ENCODE data around the gene MT1F. TPM values are rescaled to one million over a fixed set of nuclear protein-coding genes. Genes with fewer than 3 reads are reported as not detected.
"Not testable (repeated sequence)": the region's sequence is repeated elsewhere in the genome, so short reads cannot be mapped to it uniquely, and the experiment has no call there.

The MT1F gene
- total RNA-seq, 4 donors from 2014 or later: 1.7 to 4.6 TPM; not detected in 2

- Histone ChIP-seq H3K36me3 (no peaks in the 10 kb centered on the region), H3K9me3 (no peaks in the 10 kb centered on the region), H3K4me3 (no peak overlapping the region), H3K27me3 (no peaks in the 10 kb centered on the region), H3K27ac (no peak overlapping the region), H3K4me1 (peaks cover 0 to 36% (median 13%) of the 10 kb centered on the region in 3 donors)
- WGBS, 2 donors (ENCODE audit: low coverage in 1 of 2): 95% methylated on average over 3 of the region's 8 CpGs; no CpG with 5 or more reads in 1 of the 2 donors
- TF ChIP-seq EP300 (IDR thresholded peaks at IDR 0.05) (no peak), POLR2A (IDR thresholded peaks at IDR 0.05) (no peak), POLR2AphosphoS5 (IDR thresholded peaks at IDR 0.05) (no peak), CTCF (IDR thresholded peaks at IDR 0.05) (no peak)
- no peak for ATAC-seq
Observed at GRCh38 chr16:56620339-56620897, 37.3 kb upstream of the MT1F start.

GRCh38 chr16:56621665-56622445 lies 35.9 kb upstream of the MT1F start:
- 38 to 69% methylated on average over 1 to 3 of the region's 4 CpGs for WGBS, 2 donors (ENCODE audit: low coverage in 1 of 2)

GRCh38 chr16:56623184-56623583 lies 34.6 kb upstream of the MT1F start:
- H3K4me3 ChIP-seq, H3K27ac ChIP-seq, H3K9me3 ChIP-seq, H3K36me3 ChIP-seq, H3K27me3 ChIP-seq, ATAC-seq: not testable (repeated sequence)
- peaks cover 0 to 42% (median 3%) of the 10 kb centered on the region in 3 donors for H3K4me1 ChIP-seq
- 89 to 94% methylated on average over 5 of the region's 5 CpGs for WGBS, 2 donors (ENCODE audit: low coverage in 1 of 2)

More at GRCh38 chr16:56621665-56622445, 35.9 kb upstream of the MT1F start:
- not testable (repeated sequence) for H3K4me3 ChIP-seq, H3K9me3 ChIP-seq, H3K36me3 ChIP-seq, H3K27me3 ChIP-seq, ATAC-seq
- Histone ChIP-seq H3K27ac (peak overlapping the region in 2 of 4 donors; percentile 17 to 41), H3K4me1 (peaks cover 0 to 49% (median 12%) of the 10 kb centered on the region in 3 donors)

GRCh38 chr16:56623637-56624036 lies 34.1 kb upstream of the MT1F start:
- peaks cover 0 to 39% (median 3%) of the 10 kb centered on the region in 3 donors for H3K4me1 ChIP-seq
- 76 to 93% methylated on average over 2 of the region's 2 CpGs for WGBS, 2 donors (ENCODE audit: low coverage in 1 of 2)
- H3K9me3 ChIP-seq: no peaks in the 10 kb centered on the region
- H3K4me3 ChIP-seq: no peak overlapping the region
- no peak for ATAC-seq
- H3K27ac ChIP-seq: no peak overlapping the region
- TF ChIP-seq CTCF (IDR thresholded peaks at IDR 0.05) (no peak), POLR2AphosphoS5 (IDR thresholded peaks at IDR 0.05) (no peak)
- no peaks in the 10 kb centered on the region for H3K36me3 ChIP-seq
- no peaks in the 10 kb centered on the region for H3K27me3 ChIP-seq

GRCh38 chr16:56625140-56625942 lies 32.4 kb upstream of the MT1F start, which contains the start of gene MT1E:
Gene MT1E, plus strand, starts transcription at chr16:56625781. Its CDS starts 71 bp downstream, at chr16:56625852.
- H3K36me3 ChIP-seq: no peaks in the 10 kb centered on the region
- H3K27me3 ChIP-seq: no peaks in the 10 kb centered on the region
- no peaks in the 10 kb centered on the region for H3K9me3 ChIP-seq
- ATAC-seq: peak; percentile 96
- 0 to 3% methylated on average over 2 to 7 of the region's 62 CpGs for WGBS, 2 donors (ENCODE audit: low coverage in 1 of 2)
- H3K4me3 ChIP-seq: peak within 1 kb of the TSS; percentile 46 to 68
- no peak for TF ChIP-seq EP300 (IDR thresholded peaks at IDR 0.05)
- TF ChIP-seq POLR2AphosphoS5 (IDR thresholded peaks at IDR 0.05): peak; percentile 93
- no peak for TF ChIP-seq CTCF (IDR thresholded peaks at IDR 0.05)
- peak; percentile 86 to 90 for TF ChIP-seq POLR2A (IDR thresholded peaks at IDR 0.05)
- peak within 1 kb of the TSS; percentile 58 to 95 (median 92) for H3K27ac ChIP-seq
- peaks cover 0 to 39% (median 3%) of the 10 kb centered on the region in 3 donors for H3K4me1 ChIP-seq

All from gastroesophageal sphincter (tissue), 4 donors.